Stimulated activated CD4-positive, alpha-beta T cell treated with anti-CD3 and anti-CD28 coated beads, Interleukin-12 subunit alpha, Interleukin-12 subunit beta, amount 100 ng/mL, for 48 hours (primary cell): ENCODE results near the gene NAXE.
"Not testable (repeated sequence)": the region's sequence is repeated elsewhere in the genome, so short reads cannot be mapped to it uniquely, and the experiment has no call there.

Experiments
- DNase-seq, 3 donors: peaks; one replicate each; pipeline ENCODE4 v3.0.0-alpha.2; 2020; ENCODE audit warnings: low read depth in 2 of 3, low spot score in 1 of 3

NAXE gene

DNA sequence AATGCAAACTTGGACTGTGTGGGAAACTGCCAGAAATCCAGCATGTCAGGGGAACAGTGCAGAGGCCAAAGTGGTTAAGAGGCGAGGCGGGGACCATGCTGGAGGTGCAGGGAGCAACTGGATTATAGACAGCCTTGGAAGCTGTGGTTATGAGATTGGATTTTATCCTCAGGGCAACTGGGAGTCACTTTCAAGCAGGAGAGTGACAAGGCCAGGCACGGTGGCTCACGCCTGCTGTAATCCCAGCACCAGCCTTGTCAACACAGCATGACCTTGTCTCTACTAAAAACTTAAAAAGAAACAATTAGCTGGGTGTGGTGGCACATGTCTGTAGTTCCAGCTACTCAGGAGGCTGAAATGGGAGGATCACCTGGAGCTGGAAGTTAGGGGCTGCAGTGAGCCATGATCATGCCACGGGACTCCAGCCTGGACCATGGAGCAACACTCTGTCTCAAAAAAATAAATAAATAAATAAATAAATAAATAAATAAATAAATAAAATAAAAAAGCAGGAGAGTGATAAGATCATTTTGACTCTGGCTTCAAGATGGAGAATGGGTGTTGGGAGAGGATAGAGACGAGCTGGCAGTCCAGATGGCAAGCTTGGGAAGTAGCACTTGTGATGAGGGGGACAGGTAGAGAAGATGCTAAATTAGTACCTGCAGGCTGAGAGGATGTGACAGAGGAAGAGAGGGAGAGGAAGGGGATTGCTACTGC, 31.2 kb downstream of the NAXE start:
- DNase-seq: no peak

DNA sequence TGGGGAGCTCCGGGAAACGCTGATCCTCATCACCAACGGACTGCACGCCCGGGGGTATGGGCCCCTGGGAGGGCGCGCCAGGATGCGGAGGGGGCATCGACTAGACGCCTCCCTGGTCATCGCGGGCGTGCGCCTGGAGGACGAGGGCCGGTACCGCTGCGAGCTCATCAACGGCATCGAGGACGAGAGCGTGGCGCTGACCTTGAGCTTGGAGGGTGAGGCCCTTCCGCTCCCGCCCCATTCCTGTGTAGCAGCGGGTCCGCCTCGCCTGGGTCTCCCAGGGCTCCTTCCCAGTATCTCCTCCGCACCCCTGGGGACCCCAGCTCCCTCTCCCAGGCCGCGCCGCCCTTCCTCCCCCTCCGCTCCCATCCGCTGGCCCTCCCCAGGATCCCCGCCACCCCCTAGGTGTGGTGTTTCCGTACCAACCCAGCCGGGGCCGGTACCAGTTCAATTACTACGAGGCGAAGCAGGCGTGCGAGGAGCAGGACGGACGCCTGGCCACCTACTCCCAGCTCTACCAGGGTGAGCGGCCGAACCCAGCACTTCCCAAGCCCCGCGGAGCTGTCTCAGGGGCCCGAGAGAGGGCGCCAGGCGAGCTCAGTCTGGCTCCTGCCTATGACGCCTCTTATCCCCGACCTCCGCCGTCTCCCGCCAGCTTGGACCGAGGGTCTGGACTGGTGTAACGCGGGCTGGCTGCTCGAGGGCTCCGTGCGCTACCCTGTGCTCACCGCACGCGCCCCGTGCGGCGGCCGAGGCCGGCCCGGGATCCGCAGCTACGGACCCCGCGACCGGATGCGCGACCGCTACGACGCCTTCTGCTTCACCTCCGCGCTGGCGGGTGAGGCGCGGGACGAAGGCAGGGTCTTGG, 32.6 kb downstream of the NAXE start:
- DNase-seq: peak in 1 of 3 donors; percentile 39

DNA sequence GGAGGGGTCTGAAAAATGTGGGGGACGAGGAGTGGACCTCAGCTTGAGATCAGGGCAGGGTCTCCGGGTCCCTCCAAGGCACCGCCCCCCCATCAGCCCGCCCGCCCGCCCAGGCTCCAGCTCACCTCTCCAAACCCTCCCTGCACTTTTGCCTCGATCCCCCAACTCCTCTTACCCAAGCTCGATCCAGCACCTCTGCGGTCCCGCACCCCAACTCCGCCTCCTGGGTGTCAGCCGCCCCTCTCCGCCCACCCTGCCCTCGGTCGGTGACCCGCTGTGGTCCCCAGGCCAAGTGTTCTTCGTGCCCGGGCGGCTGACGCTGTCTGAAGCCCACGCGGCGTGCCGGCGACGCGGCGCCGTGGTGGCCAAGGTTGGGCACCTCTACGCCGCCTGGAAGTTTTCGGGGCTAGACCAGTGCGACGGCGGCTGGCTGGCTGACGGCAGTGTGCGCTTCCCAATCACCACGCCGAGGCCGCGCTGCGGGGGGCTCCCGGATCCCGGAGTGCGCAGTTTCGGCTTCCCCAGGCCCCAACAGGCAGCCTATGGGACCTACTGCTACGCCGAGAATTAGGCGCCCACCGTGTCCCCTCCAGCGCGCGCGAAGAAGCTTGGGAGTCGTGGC, 33.3 kb downstream of the NAXE start:
- no peak for DNase-seq

DNA sequence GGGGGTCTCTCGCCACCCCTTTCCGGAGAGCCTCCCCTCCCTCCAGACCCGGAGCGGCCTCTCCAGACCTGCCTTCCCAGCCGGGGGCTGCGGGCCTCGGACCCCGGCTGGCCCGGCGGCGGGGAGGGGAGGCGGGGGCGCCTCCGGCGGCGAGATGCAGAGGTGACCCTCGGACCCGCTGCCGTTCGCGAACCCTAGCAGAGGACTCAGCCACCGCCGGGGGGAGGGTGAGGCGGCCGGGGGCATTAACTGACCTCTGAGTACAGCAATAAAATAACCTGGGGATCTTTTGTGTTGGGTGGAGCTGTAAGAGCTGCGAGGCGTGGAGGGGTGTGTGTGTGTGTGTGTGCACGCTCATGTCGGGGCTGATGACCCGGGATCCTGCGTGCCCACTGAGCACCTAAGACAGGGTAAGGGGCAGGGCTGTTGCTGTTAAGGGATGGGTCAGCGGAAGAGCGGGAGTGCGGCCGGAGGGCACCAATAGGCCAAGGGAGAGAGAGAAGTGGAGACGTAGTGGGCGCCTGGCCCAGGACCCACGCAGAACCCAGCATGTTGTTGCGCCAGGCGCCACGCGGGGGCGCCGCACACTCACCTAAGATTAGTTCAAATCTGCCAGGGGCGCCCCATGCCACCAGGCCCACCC, 34.0 kb downstream of the NAXE start:
- DNase-seq: peak in 2 of 3 donors; percentile 57 to 72

DNA sequence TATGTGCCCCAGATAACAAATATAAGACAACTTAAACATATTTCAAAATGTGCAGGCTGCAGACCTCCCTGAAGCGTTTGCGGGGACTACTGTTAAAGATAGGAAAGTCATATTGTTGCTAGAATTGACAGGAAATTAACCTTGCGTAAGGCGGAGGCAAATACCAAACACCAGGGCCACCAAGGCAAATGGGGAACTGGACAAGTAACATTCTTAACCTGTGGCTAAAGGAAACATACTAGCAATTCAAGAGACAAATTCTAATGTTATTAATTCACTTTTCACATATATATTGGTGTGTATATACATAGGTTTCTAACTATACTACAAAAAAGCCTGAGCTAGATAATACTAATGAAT, 34.5 kb downstream of the NAXE start:
- DNase-seq: no peak

DNA sequence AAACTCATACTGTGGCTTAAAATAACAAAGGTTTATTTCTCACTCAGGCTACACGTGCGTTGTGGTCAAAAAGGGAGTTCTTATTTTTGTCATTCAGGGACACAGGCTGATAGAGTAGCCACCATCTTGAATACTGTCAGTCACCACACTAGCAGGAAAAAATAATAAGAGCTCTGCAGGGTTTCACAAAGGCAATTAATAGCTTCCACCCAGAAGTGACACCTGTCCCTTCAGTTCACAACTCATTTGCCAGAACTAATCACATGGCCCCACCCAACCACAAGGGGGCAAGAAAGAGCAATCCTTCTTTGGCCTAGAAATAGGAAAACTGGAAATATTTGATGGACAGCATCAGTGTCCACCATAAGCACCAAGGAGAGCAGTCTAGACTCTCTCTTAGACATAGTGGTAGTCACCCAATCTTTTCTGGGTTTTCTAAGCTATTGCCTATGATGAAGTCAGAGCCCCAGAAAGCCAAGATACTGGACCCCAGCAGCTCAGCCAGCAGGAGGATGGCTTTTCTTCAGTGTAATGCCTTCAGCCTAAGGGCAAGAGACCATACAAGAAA, 35.8 kb downstream of the NAXE start:
- peak in 1 of 3 donors; percentile 30 for DNase-seq

DNA sequence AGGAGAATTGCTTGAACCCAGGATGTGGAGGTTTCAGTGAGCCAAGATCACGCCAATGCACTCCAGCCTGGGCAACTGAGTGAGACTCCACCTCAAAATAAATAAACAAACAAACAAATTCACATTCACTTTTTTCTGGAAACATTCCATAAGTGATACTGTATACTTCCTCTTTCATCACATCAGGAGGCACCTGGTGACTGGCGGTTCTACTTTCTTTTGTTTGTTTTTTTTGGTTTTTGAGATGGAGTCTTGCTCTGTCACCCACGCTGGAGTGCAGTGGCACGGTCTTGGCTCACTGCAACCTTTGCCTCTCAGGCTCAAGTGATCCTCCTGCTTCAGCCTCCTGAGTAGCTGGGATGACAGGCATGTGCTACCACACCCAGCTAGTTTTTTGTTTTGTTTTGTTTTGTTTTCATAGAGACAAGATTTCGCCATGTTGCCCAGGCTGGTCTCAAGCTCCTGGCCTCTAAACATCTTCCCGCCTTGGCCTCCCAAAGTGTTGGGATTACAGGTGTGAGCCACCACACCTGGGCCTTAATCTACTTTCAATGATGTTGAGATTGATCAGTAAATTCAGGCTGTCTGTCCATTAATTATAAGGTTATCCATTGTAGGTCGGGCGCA, 38.4 kb downstream of the NAXE start:
- no peak for DNase-seq

DNA sequence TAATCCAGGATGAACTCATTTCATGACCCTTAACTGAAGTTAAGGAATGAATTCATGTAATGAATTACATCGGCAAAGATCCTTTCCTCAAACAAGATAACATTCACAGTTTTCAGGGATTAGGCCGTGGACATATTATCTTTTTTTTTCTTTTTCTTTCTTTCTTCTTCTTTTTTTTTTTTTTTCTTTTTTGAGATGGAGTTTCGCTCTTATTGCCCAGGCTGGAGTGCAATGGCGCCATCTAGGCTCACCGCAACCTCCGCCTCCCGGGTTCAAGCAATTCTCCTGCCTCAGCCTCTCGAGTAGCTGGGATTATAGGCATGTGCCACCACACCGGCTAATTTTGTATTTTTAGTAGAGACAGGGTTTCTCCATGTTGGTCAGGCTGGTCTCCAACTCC, 39.6 kb downstream of the NAXE start:
- DNase-seq: not testable (repeated sequence)

DNA sequence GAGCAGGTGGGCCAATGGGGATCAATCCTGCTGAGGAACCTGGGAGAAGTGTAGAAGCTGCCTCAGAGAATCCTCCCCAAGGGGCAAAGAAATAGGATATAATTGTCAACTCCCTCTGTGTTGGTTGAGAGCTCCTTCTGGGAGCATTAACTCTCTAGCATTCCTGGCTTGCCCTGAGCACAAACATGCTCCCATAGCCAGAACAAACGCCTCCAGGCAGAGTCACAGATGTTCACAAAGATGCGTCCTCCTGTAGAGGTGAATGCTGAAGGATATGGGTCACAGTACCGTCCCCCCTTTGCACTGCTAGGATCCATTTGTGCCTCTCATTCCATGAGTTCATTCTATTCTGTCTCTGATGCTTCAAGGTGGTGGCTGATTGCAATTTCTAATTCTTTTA, 40.8 kb downstream of the NAXE start:
- DNase-seq: no peak

DNA sequence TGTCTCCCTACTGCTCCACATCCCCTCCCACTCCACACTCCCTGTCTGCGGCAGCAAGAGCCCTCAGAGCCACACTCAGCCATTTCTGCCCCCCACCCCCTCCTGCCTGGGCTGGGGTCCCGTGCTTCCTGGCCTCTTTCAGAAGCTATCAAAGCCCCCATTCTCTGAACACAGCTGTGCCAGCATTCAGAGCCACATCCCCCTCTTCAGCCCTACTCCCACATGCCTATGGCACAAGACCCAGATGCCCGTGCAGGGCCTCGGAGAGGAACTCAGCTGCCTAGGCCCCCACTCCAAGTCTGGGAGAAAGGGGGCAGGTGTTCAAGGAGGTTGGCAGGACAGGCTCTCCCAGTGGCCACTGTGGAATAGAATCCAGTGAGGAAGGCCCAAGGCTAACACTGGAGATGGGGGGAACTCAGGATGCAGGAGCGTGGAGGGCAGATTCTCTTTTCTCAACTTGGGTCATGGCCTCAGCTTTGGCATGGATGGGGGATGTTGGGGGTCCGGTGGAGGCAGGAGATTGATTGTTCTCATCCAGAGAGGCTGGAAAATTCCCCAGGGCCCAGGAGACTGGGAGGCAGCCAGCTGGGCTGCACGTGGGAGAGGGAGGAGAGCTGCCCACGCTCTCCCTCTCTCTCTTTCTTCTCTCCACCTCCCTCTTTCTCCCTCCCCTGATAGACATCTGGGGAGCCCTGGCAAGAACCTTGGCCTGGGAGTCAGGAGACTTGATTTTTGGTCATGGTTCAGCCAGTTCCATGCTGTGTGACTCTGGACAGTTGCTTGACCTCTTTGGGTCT, 46.8 kb downstream of the NAXE start:
- no peak for DNase-seq

DNA sequence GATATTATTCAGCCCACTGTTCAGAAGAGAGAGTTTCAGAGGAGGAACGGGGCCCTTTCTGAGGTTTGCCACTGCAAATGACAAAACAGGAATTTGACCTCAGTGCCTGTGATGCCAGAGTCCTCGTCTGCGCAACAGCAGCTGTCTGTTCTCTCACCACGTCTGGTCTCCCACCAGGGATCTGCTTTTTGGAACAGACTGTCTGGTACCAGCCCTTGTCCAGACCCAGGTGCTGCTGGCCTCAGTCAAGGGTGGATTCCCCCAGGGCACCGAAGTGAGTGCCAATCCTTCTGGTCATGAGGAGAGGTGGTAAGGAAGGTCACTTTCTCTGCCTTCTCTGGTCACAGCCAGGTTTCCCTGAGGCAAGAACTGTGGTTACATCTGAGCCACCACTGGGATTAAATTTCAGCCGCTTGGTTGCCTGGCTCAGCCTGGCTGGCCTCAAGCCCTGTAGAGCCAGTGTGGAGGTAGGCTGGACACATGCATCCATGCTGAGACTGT, 48.1 kb downstream of the NAXE start:
- no peak for DNase-seq

DNA sequence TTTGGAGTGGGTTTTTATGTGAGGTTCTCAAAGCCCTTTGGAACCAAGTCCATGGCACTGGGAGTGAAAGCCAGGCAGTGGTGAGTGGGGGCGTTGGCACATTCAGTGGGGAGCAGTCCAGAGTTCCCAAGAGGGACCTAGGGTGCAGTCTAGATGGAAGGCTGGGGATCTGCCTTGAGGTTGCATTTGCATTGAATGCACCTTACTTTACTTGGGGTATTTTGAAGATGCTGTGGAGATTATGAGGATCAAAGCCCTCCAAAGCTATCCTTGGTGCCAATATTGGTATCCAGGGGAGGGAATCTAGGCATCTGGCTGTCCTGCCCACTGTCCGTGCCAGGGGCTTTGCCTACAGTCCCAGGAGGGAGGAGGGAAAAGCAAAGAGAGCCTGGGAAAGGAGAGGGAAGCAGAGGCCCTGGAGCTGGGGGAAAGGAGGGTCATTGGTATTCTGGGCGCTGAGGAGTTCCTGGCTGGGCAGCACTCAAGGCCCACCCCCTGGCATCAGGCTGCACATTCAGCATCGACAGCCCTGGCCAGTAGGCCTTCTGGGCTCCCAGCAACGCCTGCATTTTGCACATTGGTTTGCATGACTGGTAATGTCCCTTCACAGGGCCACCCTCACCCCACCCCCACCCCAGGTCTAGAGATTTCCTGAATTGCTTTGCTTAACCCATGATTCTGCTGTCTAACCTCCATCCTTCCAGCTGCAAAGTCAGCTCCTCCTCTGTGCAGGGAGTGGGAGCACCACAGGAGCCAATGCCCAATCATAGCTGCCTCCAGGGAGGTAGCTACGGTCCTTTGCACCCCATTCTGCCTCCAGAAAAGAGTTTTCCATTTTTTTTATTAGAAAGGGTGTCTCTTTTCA, 49.5 kb downstream of the NAXE start:
- DNase-seq: no peak

DNA sequence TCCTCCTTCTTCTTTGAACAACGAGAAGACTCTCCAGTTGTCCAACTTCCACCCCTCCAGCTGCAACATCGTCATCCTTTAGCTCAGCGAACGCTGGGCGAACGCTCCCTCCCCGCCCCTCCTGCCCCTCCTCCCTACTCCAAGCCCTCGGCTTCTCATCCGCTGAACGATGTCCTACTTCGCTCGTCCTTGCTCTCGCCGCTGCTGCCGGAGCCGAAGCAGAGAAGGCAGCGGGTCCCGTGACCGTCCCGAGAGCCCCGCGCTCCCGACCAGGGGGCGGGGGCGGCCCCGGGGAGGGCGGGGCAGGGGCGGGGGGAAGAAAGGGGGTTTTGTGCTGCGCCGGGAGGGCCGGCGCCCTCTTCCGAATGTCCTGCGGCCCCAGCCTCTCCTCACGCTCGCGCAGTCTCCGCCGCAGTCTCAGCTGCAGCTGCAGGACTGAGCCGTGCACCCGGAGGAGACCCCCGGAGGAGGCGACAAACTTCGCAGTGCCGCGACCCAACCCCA, 50.2 kb downstream of the NAXE start, which contains the start of gene BCAN:
Gene BCAN (plus strand): TSS at position 357 of the 504 bp plus-strand sequence. CDS start 3,938 bp downstream, outside the sequence.
- DNase-seq: no peak

DNA sequence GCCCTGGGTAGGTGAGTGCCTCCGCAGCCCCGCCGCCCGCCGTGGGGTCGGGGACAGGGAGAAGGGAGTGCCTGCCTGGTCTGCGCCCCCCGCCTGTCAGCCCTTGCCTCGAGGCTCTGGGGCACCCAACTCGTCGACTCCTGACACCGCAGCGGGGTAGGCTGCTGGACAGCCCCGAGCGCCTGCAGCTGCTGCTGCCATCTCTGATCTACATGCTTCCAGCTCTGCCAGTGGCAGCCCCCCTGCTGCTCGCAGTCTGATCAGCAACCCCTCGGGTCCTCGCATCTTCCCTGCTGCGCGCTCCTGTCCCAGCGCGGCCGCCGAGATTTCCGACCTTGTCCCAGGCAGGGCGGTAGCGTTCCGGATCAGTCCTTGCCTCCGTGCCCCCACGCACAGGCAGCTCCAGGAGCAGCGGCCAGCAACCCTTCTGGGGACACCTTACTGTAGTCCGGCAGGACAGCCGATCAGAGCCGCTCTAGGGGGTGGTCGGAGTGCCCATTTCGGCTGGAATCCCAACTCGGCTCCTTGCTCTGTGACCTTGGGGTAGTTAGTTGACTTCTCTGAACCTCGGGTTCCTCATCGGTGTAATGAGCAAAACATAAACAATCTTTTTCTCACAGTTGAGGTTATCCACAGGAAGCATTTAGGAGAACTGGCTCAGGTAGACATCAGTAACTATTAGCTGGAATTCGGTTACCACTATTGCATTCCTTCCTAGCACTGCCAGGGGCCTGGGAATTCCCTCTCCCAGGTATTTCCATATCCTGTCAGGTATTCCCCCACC, 50.9 kb downstream of the NAXE start:
- no peak for DNase-seq

DNA sequence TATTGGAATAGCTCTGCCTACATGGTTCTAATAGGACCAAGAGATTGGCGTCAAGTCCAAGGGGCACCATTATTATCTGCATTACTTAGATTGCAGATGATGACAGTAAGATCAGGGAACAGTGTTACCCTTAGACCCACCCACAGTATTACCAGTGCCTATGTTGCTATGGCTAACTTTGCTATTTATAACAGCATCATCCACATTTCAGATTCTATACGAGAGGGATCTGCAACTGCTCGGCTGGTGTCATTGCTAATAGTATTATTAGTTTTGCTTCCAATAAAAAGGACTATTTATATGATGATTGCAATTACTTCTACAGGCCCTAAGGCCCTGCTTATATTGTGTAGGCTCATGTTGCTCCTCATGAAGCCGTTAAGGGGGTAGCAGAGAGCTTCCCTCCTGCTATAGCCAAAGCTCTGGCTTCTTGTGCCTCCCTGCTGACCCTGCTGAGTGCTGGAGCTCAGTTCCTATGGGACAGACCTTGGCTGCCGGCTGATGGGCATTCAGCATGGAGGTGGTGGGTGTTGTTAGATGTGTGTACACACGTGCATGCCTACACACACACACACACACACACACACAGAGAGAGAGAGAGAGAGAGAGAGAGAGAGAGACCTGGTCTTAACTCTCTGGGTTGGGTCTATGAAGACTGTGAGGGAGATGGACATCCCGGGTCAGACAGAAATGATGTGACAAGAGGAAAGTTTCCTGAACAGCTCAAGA, 51.6 kb downstream of the NAXE start:
- no peak for DNase-seq

DNA sequence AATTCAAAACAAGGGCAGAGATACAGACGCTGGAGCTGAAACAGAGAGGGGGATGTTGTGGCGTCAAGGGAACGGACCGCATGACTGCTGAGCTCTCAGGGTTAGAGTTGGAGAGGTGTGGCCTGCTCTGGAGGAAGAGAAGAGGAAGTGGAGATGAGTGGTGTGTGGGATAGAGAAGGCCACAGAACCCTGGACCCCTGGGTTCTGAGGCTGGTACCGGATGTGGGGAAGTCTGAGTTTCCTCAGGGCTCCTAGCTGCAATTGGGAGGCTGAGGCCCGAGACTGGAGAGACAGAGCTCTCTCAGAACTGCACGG, 52.2 kb downstream of the NAXE start:
- no peak for DNase-seq
